Measurements from ENCODE around the gene PIAS1.
A peak's percentile ranks its signal among the peaks of the same experiment; 100 is the strongest.

The PIAS1 gene

DNA sequence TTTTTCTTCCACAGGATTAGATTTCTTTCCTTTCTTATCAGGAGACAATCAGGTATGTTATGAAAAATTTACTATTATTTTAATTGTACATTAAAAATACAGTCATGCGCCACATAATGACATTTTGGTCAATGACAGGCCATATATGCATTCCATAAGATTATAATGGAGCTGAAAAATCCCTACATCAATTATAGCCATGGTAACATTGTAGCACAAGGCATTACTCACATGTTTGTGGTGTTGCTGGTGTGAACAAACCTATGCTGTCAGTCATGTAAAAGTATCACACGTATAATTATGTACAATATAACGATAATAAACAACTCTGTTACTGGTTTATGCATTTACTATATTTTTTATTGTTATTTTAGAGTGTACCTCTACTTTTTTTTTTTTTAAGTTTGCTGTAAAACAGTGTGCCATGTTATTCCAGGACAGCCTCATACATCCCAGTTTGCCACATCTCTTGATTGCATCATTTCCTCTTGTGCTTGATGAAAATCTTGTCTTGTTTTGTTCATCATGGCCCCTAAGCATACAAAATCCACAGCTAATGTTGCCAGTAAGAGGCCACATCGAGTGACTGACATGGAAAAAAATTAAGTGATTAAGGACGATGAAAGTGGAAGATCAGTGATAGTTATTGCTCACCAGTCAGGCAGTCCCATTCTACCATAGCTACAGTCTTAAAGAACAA is 129.7 kb downstream of the PIAS1 start:
- Histone ChIP-seq H3F3A (ENCODE audit: insufficient read depth) (peaks cover 20% of the 10 kb centered on the region), H3K4me2 (ENCODE audit: low read depth, low read length, poor library complexity, severe bottlenecking) (no peak overlapping the region), H3K36me3 (ENCODE audit: low read length) (peaks cover 32% of the 10 kb centered on the region), H3K27ac (ENCODE audit: low read depth, low read length) (no peak overlapping the region), H3K79me2 (ENCODE audit: insufficient read depth, low read length) (no peaks in the 10 kb centered on the region), H3K4me3 (ENCODE audit: insufficient read depth, low read length, poor library complexity, severe bottlenecking) (no peak overlapping the region), H3K9ac (ENCODE audit: low read length) (no peak overlapping the region), H3K27me3 (ENCODE audit: low read length) (no peaks in the 10 kb centered on the region), H4K20me1 (ENCODE audit: low read depth, low read length) (no peaks in the 10 kb centered on the region), H2AFZ (ENCODE audit: low read depth, low read length, severe bottlenecking) (no peak overlapping the region), H3K9me3 (ENCODE audit: insufficient read depth, low read length) (no peaks in the 10 kb centered on the region), H3K9me2 (replicated peaks; ENCODE audit: insufficient read depth, low read length) (no peaks in the 10 kb centered on the region)
- TF ChIP-seq, protein P1, sequence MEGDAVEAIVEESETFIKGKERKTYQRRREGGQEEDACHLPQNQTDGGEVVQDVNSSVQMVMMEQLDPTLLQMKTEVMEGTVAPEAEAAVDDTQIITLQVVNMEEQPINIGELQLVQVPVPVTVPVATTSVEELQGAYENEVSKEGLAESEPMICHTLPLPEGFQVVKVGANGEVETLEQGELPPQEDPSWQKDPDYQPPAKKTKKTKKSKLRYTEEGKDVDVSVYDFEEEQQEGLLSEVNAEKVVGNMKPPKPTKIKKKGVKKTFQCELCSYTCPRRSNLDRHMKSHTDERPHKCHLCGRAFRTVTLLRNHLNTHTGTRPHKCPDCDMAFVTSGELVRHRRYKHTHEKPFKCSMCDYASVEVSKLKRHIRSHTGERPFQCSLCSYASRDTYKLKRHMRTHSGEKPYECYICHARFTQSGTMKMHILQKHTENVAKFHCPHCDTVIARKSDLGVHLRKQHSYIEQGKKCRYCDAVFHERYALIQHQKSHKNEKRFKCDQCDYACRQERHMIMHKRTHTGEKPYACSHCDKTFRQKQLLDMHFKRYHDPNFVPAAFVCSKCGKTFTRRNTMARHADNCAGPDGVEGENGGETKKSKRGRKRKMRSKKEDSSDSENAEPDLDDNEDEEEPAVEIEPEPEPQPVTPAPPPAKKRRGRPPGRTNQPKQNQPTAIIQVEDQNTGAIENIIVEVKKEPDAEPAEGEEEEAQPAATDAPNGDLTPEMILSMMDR (IDR thresholded peaks at IDR 0.05; ENCODE audit: insufficient read depth, low read length, poor library complexity, severe bottlenecking): no peak
- TF ChIP-seq EZH2phosphoT487 (conservative IDR thresholded peaks at IDR 0.05; ENCODE audit: low read length): no peak

DNA sequence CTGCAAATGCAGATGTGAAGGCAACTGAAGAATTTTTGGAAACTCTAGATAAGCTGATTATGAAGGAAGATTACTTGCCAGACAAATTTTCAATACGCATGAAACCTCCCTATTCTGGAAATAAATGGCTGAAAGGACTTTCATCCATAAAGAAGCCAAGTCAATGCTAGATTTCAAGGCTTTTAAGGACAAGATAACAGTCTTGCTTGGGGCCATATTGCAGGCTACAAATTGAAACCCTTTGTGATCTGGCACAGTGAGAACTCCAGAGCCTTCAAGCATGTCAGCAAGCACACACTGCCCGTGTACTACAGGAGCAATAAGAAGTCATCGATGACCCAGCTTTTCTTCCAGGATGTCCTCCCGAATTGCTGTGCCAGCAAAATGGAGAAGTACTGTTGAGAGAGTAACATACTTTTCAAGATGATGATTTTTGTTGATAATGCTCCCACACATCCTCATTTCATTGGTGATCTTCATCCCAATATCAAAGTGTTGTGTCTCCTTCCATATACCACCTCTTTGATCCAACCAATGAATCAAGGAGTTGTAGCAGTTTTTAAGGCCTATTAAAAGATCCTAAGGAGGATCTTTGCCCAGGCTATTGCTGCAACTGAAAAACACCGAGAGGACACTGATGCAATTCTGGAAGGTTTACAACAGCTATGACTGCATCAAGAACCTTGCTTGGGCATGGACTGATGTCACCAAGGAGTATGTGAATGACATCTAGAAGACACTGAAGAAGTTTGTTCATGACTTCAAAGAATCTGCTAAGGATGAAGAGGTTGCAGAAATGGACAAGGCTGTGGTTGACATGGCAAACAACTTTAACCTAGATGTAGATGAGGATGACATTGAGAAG is 130.7 kb downstream of the PIAS1 start:
- Histone ChIP-seq H3K4me2 (ENCODE audit: low read depth, low read length, poor library complexity, severe bottlenecking) (no peak overlapping the region), H4K20me1 (ENCODE audit: low read depth, low read length) (no peaks in the 10 kb centered on the region)

DNA sequence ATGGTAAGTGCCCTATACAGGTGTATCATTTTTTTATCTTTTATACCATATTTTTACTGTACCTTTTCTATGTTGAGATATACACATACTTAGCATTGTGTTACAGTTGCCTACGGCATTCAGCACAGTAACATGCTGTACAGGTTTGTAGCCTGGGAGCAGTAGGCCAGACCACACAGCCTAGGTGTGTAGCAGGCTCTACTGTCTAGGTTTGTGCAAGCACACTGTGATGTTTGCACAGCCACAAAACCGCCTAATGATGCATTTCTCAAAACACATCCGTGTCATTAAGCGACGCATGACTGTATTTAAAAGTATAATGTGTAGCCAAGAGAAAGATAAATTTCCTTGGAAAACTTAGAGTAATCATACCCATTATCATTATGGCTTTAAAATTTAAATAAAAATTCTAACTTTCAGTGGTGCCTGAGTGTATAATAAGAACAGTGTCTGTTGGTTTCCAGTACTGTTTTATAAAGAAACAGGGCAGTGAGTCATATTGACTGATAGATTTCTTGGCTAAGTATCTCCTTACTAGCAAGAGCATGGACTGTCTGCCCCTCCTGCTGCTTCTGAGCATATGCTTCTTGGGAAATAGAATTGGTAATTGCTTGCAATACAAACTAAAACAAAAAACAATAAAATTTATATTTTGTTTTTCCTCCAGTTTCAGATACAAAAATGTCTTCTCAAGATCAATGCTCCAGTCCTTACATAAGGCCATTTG is 132.7 kb downstream of the PIAS1 start:
- no peaks in the 10 kb centered on the region for H3K79me2 ChIP-seq (ENCODE audit: insufficient read depth, low read length)
- H3K36me3 ChIP-seq (ENCODE audit: low read length): peaks cover 30% of the 10 kb centered on the region
- H3K4me2 ChIP-seq (ENCODE audit: low read depth, low read length, poor library complexity, severe bottlenecking): peak overlapping the region; percentile 58
- H3K9me2 ChIP-seq (replicated peaks; ENCODE audit: insufficient read depth, low read length): no peaks in the 10 kb centered on the region
- H2AFZ ChIP-seq (ENCODE audit: low read depth, low read length, severe bottlenecking): no peak overlapping the region
- no peak overlapping the region for H3K9ac ChIP-seq (ENCODE audit: low read length)
- H3K27me3 ChIP-seq (ENCODE audit: low read length): no peaks in the 10 kb centered on the region
- H3K27ac ChIP-seq (ENCODE audit: low read depth, low read length): peak overlapping the region; percentile 90
- TF ChIP-seq, protein P1 (IDR thresholded peaks at IDR 0.05; ENCODE audit: insufficient read depth, low read length, poor library complexity, severe bottlenecking): no peak
- TF ChIP-seq EZH2phosphoT487 (conservative IDR thresholded peaks at IDR 0.05; ENCODE audit: low read length): no peak
- H4K20me1 ChIP-seq (ENCODE audit: low read depth, low read length): no peaks in the 10 kb centered on the region
- H3K4me3 ChIP-seq (ENCODE audit: insufficient read depth, low read length, poor library complexity, severe bottlenecking): no peak overlapping the region
- no peaks in the 10 kb centered on the region for H3K9me3 ChIP-seq (ENCODE audit: insufficient read depth, low read length)
- H3F3A ChIP-seq (ENCODE audit: insufficient read depth): peaks cover 31% of the 10 kb centered on the region

More for the DNA sequence above, 130.7 kb downstream of the PIAS1 start:
- TF ChIP-seq, protein P1 (IDR thresholded peaks at IDR 0.05; ENCODE audit: insufficient read depth, low read length, poor library complexity, severe bottlenecking): no peak
- TF ChIP-seq EZH2phosphoT487 (conservative IDR thresholded peaks at IDR 0.05; ENCODE audit: low read length): no peak
- H3K79me2 ChIP-seq (ENCODE audit: insufficient read depth, low read length): no peaks in the 10 kb centered on the region
- H3K27ac ChIP-seq (ENCODE audit: low read depth, low read length): no peak overlapping the region
- H2AFZ ChIP-seq (ENCODE audit: low read depth, low read length, severe bottlenecking): no peak overlapping the region
- H3K36me3 ChIP-seq (ENCODE audit: low read length): peaks cover 35% of the 10 kb centered on the region
- H3K27me3 ChIP-seq (ENCODE audit: low read length): no peaks in the 10 kb centered on the region
- no peak overlapping the region for H3K4me3 ChIP-seq (ENCODE audit: insufficient read depth, low read length, poor library complexity, severe bottlenecking)
- no peaks in the 10 kb centered on the region for H3K9me2 ChIP-seq (replicated peaks; ENCODE audit: insufficient read depth, low read length)
- peaks cover 27% of the 10 kb centered on the region for H3F3A ChIP-seq (ENCODE audit: insufficient read depth)
- H3K9ac ChIP-seq (ENCODE audit: low read length): no peak overlapping the region
- no peaks in the 10 kb centered on the region for H3K9me3 ChIP-seq (ENCODE audit: insufficient read depth, low read length)

Measured in SU-DHL-6 (cell line).